Neural cell (in vitro differentiated cells): ENCODE results near the gene SLC27A4. TPM values are rescaled to one million over a fixed set of nuclear protein-coding genes. Genes with fewer than 3 reads are reported as not detected.

Experiments
- H2AFZ ChIP-seq: fragments of 200-600, 300-800 bp; sonication (generic), shearing (Covaris generic); 2 replicates; pipeline ENCODE4 v1.6.0; 2014; ENCODE audit warnings: low read depth, mild to moderate bottlenecking, antibody characterized with exemption, low read length, moderate library complexity
- H3F3A ChIP-seq: fragments of 200-600 bp; shearing (Covaris generic); 2 replicates; pipeline ENCODE4 v1.6.1; 2016; ENCODE audit warnings: mild to moderate bottlenecking, moderate library complexity, mixed read lengths, antibody characterized with exemption, low read length; ENCODE audit not compliant: insufficient read depth, poor library complexity, severe bottlenecking
- H3K27ac ChIP-seq: fragments of 200-600, 300-800 bp; sonication (generic), shearing (Covaris generic); 2 replicates; pipeline ENCODE4 v1.5.1; 2014; ENCODE audit warnings: mild to moderate bottlenecking, low read length, moderate library complexity
- H3K27me3 ChIP-seq: fragments of 300-800, 200-600 bp; sonication (generic), shearing (Covaris generic); 2 replicates; pipeline ENCODE4 v1.6.0; 2014; ENCODE audit warnings: mild to moderate bottlenecking, low read depth, low read length, moderate library complexity; ENCODE audit not compliant: insufficient read depth
- H3K36me3 ChIP-seq: fragments of 300-800, 200-600 bp; sonication (generic), shearing (Covaris generic); 2 replicates; pipeline ENCODE4 v1.5.1; 2014; ENCODE audit warnings: mild to moderate bottlenecking, antibody characterized with exemption, low read length, moderate library complexity; ENCODE audit not compliant: insufficient read depth
- H3K4me2 ChIP-seq: fragments of 300-800, 200-600 bp; sonication (generic), shearing (Covaris generic); 2 replicates; pipeline ENCODE4 v1.6.0; 2014; ENCODE audit warnings: mild to moderate bottlenecking, low read length
- H3K4me3 ChIP-seq: fragments of 300-800, 200-600 bp; sonication (generic), shearing (Covaris generic); 2 replicates; pipeline ENCODE4 v1.5.1; 2014; ENCODE audit warnings: mild to moderate bottlenecking, low read length, moderate library complexity
- H3K79me2 ChIP-seq: fragments of 200-600 bp; shearing (Covaris generic); replicated peaks from 2 replicates; pipeline ENCODE4 v1.6.0; 2014; ENCODE audit warnings: mild to moderate bottlenecking, low read length, moderate library complexity; ENCODE audit not compliant: insufficient read depth
- H3K9ac ChIP-seq: fragments of 300-800, 200-600 bp; sonication (generic), shearing (Covaris generic); 2 replicates; pipeline ENCODE4 v1.6.1; 2016; ENCODE audit warnings: mild to moderate bottlenecking, low read length, mixed read lengths
- H3K9me2 ChIP-seq: fragments of 200-600 bp; shearing (Covaris generic); 2 replicates; pipeline ENCODE4 v1.6.1; 2016; ENCODE audit warnings: mild to moderate bottlenecking, low read length, mixed read lengths; ENCODE audit not compliant: insufficient read depth
- H3K9me3 ChIP-seq: fragments of 200-600, 300-800 bp; sonication (generic), shearing (Covaris generic); 2 replicates; pipeline ENCODE4 v1.6.1; 2016; ENCODE audit warnings: mild to moderate bottlenecking, mixed run types, low read length, moderate library complexity, mixed read lengths
- H4K20me1 ChIP-seq: fragments of 200-600 bp; shearing (Covaris generic); 2 replicates; pipeline ENCODE4 v1.6.1; 2016; ENCODE audit warnings: mild to moderate bottlenecking, mixed run types; ENCODE audit not compliant: insufficient read depth
- EP300 ChIP-seq: fragments of 450-650 bp; conservative IDR thresholded peaks from 2 replicates; pipeline ENCODE4 v1.6.1; 2014; ENCODE audit warnings: antibody characterized with exemption, mild to moderate bottlenecking, moderate library complexity; ENCODE audit not compliant: poor library complexity, severe bottlenecking
- EZH2 ChIP-seq: fragments of 200-600, 300-800 bp; shearing (Covaris generic), sonication (generic); IDR thresholded peaks from 2 replicates; pipeline ENCODE4 v1.6.1; 2014; ENCODE audit warnings: antibody characterized with exemption, low read length, borderline replicate concordance, mild to moderate bottlenecking; ENCODE audit not compliant: insufficient read depth, poor library complexity, severe bottlenecking
- MXI1 ChIP-seq: fragments of 450-650 bp; conservative IDR thresholded peaks from 2 replicates; pipeline ENCODE4 v1.6.1; 2014; ENCODE audit warnings: antibody characterized with exemption, mild to moderate bottlenecking; ENCODE audit not compliant: poor library complexity, severe bottlenecking
- RAD21 ChIP-seq: fragments of 450-650 bp; conservative IDR thresholded peaks from 2 replicates; pipeline ENCODE4 v1.6.1; 2014; ENCODE audit warnings: antibody characterized with exemption, mild to moderate bottlenecking, moderate library complexity
- SMC3 ChIP-seq: fragments of 450-650 bp; conservative IDR thresholded peaks from 2 replicates; pipeline ENCODE4 v1.6.1; 2014; ENCODE audit warnings: antibody characterized with exemption, mild to moderate bottlenecking, moderate library complexity; ENCODE audit not compliant: poor library complexity
- TAF1 ChIP-seq: IDR thresholded peaks from 2 replicates; pipeline ENCODE4 v1.6.1; 2012; ENCODE audit warnings: low read depth
- polyA plus RNA-seq: library from polyadenylated mRNA; depleted of rRNA; stranded (reverse); fragments of >200 nt; gene quantifications from 2 replicates; pipeline ENCODE4 v1.2.3, GENCODE V29; 2014
- TF ChIP-seq, protein P1 (sequence below): fragments of 450-650 bp; IDR thresholded peaks from 2 replicates; pipeline ENCODE4 v1.5.1; 2014; ENCODE audit warnings: antibody characterized with exemption, mild to moderate bottlenecking, moderate library complexity; ENCODE audit not compliant: poor library complexity, severe bottlenecking
- TF ChIP-seq, protein P2 (sequence below): IDR thresholded peaks from 2 replicates; pipeline ENCODE4 v1.6.1; 2012; ENCODE audit warnings: borderline replicate concordance

The SLC27A4 gene
- polyA plus RNA-seq, 1 donor from 2014 or later, result 31.6 TPM

DNA sequence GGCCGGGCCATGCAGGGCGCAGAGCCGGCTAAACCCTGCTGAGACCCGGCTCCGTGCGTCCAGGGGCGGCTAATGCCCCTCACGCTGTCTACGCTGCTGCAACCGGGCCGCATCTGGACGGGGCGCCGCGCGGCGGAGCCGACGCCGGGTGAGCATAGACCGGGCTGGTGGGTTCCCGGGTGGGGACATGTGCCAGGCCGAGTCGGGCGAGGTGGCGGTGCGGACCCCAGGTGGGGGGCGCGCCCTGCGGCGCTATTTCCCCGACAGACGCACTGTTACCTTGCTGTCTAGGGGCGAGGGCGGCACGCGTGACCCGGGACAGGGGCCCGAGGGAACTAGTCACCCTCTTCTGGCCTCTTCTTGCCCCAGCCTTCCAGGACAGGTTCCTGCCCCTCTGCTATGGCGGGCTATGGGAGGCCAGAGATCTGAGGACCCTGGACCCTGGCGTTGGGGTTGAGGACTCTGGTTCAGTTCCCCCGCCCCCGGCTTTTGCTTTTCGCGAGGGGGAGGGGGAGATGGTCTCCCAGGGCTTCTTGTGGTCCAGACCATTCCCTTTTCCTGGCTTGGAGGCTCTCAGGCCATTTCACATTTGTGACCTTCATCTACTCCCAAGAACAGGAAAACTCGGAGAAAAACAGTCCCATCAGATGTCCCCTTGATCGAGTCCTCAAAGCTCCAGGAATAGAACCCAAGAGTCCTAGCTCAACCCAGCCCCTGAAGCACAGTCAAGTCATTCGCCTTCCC lies 536 bp downstream of the SLC27A4 start:
- H4K20me1 ChIP-seq, result no peaks in the 10 kb centered on the region
- H3K4me3 ChIP-seq, result peak overlapping the region; percentile 94
- no peaks in the 10 kb centered on the region for H3K36me3 ChIP-seq
- H3K27me3 ChIP-seq, result no peaks in the 10 kb centered on the region
- TF ChIP-seq, protein P1, sequence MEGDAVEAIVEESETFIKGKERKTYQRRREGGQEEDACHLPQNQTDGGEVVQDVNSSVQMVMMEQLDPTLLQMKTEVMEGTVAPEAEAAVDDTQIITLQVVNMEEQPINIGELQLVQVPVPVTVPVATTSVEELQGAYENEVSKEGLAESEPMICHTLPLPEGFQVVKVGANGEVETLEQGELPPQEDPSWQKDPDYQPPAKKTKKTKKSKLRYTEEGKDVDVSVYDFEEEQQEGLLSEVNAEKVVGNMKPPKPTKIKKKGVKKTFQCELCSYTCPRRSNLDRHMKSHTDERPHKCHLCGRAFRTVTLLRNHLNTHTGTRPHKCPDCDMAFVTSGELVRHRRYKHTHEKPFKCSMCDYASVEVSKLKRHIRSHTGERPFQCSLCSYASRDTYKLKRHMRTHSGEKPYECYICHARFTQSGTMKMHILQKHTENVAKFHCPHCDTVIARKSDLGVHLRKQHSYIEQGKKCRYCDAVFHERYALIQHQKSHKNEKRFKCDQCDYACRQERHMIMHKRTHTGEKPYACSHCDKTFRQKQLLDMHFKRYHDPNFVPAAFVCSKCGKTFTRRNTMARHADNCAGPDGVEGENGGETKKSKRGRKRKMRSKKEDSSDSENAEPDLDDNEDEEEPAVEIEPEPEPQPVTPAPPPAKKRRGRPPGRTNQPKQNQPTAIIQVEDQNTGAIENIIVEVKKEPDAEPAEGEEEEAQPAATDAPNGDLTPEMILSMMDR, result no peak
- peak; percentile 54 for TF ChIP-seq MXI1
- H3K79me2 ChIP-seq, result no peaks in the 10 kb centered on the region
- no peaks in the 10 kb centered on the region for H3K9me2 ChIP-seq
- peak overlapping the region; percentile 8 for H3K27ac ChIP-seq
- peak overlapping the region; percentile 84 for H3K4me2 ChIP-seq
- peak overlapping the region; percentile 27 for H2AFZ ChIP-seq
- H3F3A ChIP-seq, result no peaks in the 10 kb centered on the region
- no peaks in the 10 kb centered on the region for H3K9me3 ChIP-seq
- H3K9ac ChIP-seq, result peak overlapping the region; percentile 67

DNA sequence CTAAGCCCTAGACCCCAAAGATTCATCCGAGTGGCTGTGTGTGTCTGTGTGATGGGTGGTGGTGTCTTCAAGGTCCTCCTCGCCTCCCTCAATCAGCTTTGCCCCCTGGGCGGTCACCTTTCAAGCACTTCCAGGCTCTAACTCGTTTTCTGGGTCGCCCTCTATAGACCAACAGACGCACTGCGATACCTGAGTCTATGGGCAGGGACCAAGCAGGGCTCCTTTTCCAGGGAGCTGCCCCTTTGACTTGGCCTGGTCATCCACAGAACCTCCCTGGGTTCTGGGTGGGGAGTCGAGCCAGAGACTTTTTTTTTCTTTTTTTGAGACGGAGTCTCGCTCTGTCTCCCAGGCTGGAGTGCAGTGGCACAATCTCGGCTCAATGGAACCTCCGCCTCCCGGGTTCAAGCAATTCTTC lies 1.1 kb downstream of the SLC27A4 start:
- peak overlapping the region; percentile 67 for H3K9ac ChIP-seq
- no peaks in the 10 kb centered on the region for H4K20me1 ChIP-seq
- peak overlapping the region; percentile 84 for H3K4me2 ChIP-seq
- no peak overlapping the region for H2AFZ ChIP-seq
- peak overlapping the region; percentile 94 for H3K4me3 ChIP-seq
- H3K27me3 ChIP-seq, result no peaks in the 10 kb centered on the region
- TF ChIP-seq EZH2, result no peak
- TF ChIP-seq EP300, result no peak
- TF ChIP-seq MXI1, result no peak
- TF ChIP-seq TAF1, result no peak
- TF ChIP-seq, protein P1, result peak; percentile 70
- TF ChIP-seq, protein P2, sequence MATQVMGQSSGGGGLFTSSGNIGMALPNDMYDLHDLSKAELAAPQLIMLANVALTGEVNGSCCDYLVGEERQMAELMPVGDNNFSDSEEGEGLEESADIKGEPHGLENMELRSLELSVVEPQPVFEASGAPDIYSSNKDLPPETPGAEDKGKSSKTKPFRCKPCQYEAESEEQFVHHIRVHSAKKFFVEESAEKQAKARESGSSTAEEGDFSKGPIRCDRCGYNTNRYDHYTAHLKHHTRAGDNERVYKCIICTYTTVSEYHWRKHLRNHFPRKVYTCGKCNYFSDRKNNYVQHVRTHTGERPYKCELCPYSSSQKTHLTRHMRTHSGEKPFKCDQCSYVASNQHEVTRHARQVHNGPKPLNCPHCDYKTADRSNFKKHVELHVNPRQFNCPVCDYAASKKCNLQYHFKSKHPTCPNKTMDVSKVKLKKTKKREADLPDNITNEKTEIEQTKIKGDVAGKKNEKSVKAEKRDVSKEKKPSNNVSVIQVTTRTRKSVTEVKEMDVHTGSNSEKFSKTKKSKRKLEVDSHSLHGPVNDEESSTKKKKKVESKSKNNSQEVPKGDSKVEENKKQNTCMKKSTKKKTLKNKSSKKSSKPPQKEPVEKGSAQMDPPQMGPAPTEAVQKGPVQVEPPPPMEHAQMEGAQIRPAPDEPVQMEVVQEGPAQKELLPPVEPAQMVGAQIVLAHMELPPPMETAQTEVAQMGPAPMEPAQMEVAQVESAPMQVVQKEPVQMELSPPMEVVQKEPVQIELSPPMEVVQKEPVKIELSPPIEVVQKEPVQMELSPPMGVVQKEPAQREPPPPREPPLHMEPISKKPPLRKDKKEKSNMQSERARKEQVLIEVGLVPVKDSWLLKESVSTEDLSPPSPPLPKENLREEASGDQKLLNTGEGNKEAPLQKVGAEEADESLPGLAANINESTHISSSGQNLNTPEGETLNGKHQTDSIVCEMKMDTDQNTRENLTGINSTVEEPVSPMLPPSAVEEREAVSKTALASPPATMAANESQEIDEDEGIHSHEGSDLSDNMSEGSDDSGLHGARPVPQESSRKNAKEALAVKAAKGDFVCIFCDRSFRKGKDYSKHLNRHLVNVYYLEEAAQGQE, result no peak
- TF ChIP-seq RAD21, result peak; percentile 45
- TF ChIP-seq SMC3, result peak; percentile 34
- H3K36me3 ChIP-seq, result no peaks in the 10 kb centered on the region
- no peaks in the 10 kb centered on the region for H3K9me3 ChIP-seq
- H3K79me2 ChIP-seq, result no peaks in the 10 kb centered on the region
- H3K9me2 ChIP-seq, result no peaks in the 10 kb centered on the region
- H3K27ac ChIP-seq, result no peak overlapping the region
- no peaks in the 10 kb centered on the region for H3F3A ChIP-seq
